Dendritic cell treated with granulocyte-macrophage colony-stimulating factor and Interleukin-4, amounts not matched to agents 40 ng/mL and 50 ng/mL, for 4 days (primary cell): Measurements from ENCODE around the gene ARPC5L.
"Not testable (repeated sequence)": the region's sequence is repeated elsewhere in the genome, so short reads cannot be mapped to it uniquely, and the experiment has no call there.

Source experiments
- H3K27ac Mint-ChIP-seq: one replicate; pipeline ENCODE4 v1.8.0; 2022; ENCODE audit warnings: mild to moderate bottlenecking, mixed read lengths
- H3K27me3 Mint-ChIP-seq: one replicate; pipeline ENCODE4 v1.8.0; 2022; ENCODE audit warnings: mild to moderate bottlenecking, mixed read lengths
- H3K36me3 Mint-ChIP-seq: one replicate; pipeline ENCODE4 v1.8.0; 2022; ENCODE audit warnings: low read depth, mixed read lengths
- H3K4me1 Mint-ChIP-seq: one replicate; pipeline ENCODE4 v1.8.0; 2022; ENCODE audit warnings: low read depth, mixed read lengths
- H3K4me3 Mint-ChIP-seq: one replicate; pipeline ENCODE4 v1.8.0; 2022; ENCODE audit warnings: mild to moderate bottlenecking, moderate library complexity, mixed read lengths
- H3K9me3 Mint-ChIP-seq: one replicate; pipeline ENCODE4 v1.8.0; 2022; ENCODE audit warnings: mixed read lengths
- intact Hi-C: fragments of 100-400 bp; cut with micrococcal nuclease; formaldehyde crosslinking; loops from one replicate; pipeline ENCODE4 v1.15.0; 2022

Gene ARPC5L

DNA sequence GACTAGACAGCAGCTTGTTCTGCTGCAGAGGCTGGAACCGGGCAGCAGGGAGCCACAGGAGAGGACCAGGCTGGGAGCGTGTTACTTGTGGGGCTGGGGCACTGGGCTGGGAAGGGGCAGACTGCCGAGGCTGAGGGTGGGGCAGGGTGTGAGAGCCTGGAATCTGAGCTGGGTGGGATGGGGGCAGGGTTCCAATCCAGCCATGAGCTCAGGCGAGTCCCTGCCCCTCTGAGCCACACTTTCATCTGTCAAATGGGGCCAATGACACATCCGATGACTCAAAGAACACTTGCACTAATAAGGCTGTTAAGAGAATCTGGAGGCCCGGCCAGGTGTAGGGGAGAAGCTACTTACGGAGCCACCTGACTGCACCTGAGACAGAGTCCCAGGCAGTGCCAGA, 27.3 kb upstream of the ARPC5L start:
- H3K4me3 Mint-ChIP-seq, result no peak overlapping the region
- H3K36me3 Mint-ChIP-seq, result no peaks in the 10 kb centered on the region
- no peaks in the 10 kb centered on the region for H3K9me3 Mint-ChIP-seq
- H3K27ac Mint-ChIP-seq, result no peak overlapping the region
- intact Hi-C loops, result no loop called here
- peaks cover 31% of the 10 kb centered on the region for H3K27me3 Mint-ChIP-seq
- H3K4me1 Mint-ChIP-seq, result peaks cover 10% of the 10 kb centered on the region

- Mint-ChIP-seq H3K36me3 (no peaks in the 10 kb centered on the region), H3K9me3 (no peaks in the 10 kb centered on the region), H3K4me1 (peaks cover 11% of the 10 kb centered on the region), H3K4me3 (no peak overlapping the region), H3K27ac (no peak overlapping the region), H3K27me3 (peaks cover 33% of the 10 kb centered on the region)
- intact Hi-C loops, result no loop called here
Observed at GRCh38 chr9:124835026-124835557, 26.8 kb upstream of the ARPC5L start.

DNA sequence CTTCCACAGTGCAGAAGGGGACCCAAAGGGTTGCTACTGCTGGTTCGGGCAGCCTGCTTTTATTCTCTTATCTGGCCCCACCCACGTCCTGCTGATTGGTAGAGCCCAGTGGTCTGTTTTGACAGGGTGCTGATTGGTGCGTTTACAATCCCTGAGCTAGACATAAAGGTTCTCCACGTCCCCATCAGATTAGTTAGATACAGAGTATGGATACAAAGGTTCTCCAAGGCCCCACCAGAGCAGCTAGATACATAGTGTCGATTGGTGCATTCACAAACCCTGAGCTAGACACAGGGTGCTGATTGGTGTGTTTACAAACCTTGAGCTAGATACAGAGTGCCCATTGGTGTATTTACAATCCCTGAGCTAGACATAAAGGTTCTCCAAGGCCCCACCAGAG, 23.8 kb upstream of the ARPC5L start:
- peaks cover 37% of the 10 kb centered on the region for H3K27me3 Mint-ChIP-seq
- H3K36me3 Mint-ChIP-seq, H3K27ac Mint-ChIP-seq, H3K4me1 Mint-ChIP-seq, H3K4me3 Mint-ChIP-seq, H3K9me3 Mint-ChIP-seq, intact Hi-C loops: not testable (repeated sequence)

DNA sequence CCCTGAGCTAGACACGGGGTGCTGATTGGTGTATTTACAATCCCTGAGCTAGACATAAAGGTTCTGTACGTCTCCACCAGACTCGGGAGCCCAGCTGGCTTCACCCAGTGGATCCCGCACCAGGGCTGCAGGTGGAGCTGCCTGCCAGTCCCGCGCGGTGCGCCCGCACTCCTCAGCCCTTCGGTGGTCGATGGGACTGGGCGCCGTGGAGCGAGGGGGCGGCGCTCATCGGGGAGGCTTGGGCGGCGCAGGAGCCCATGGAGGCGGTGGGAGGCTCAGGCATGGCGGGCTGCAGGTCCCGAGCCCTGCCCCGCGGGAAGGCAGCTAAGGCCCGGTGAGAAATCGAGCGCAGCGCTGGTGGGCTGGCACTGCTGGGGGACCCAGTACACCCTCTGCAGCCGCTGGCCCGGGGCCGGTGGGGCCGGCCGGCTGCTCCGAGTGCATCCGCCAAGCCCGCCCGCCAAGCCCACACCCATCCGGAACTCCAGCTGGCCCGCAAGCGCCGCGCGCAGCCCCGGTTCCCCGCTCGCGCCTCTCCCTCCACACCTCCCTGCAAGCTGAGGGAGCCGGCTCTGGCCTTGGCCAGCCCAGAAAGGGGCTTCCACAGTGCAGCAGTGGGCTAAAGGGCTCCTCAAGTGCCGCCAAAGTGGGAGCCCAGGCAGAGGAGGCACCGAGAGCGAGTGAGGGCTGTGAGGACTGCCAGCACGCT, 23.2 kb upstream of the ARPC5L start:
- H3K36me3 Mint-ChIP-seq, H3K4me1 Mint-ChIP-seq, H3K27ac Mint-ChIP-seq, intact Hi-C loops, H3K9me3 Mint-ChIP-seq: not testable (repeated sequence)
- Mint-ChIP-seq H3K27me3 (peaks cover 37% of the 10 kb centered on the region), H3K4me3 (peak overlapping the region; percentile 52)

- Mint-ChIP-seq H3K36me3 (no peaks in the 10 kb centered on the region), H3K4me1 (peaks cover 6% of the 10 kb centered on the region), H3K4me3 (no peak overlapping the region), H3K27me3 (peaks cover 34% of the 10 kb centered on the region), H3K9me3 (no peaks in the 10 kb centered on the region), H3K27ac (no peak overlapping the region)
- intact Hi-C loops, result no loop called here
Observed at GRCh38 chr9:124839612-124840299, 22.2 kb upstream of the ARPC5L start.

GRCh38 chr9:124840300-124840833, 21.6 kb upstream of the ARPC5L start:
- Mint-ChIP-seq H3K4me3 (no peak overlapping the region), H3K36me3 (no peaks in the 10 kb centered on the region), H3K9me3 (no peaks in the 10 kb centered on the region), H3K27ac (peak overlapping the region; percentile 13), H3K27me3 (peaks cover 35% of the 10 kb centered on the region), H3K4me1 (peaks cover 6% of the 10 kb centered on the region)
- intact Hi-C loops, result no loop called here

GRCh38 chr9:124841075-124841821, 20.7 kb upstream of the ARPC5L start:
- Mint-ChIP-seq H3K4me1 (peaks cover 6% of the 10 kb centered on the region), H3K36me3 (no peaks in the 10 kb centered on the region), H3K4me3 (no peak overlapping the region), H3K9me3 (no peaks in the 10 kb centered on the region), H3K27me3 (peaks cover 35% of the 10 kb centered on the region), H3K27ac (peak overlapping the region; percentile 13)
- intact Hi-C loops, result no loop called here

- H3K27me3 Mint-ChIP-seq, result peaks cover 17% of the 10 kb centered on the region
- intact Hi-C loops, result no loop called here
- no peaks in the 10 kb centered on the region for H3K36me3 Mint-ChIP-seq
- peaks cover 6% of the 10 kb centered on the region for H3K4me1 Mint-ChIP-seq
- H3K4me3 Mint-ChIP-seq, result no peak overlapping the region
- no peak overlapping the region for H3K27ac Mint-ChIP-seq
- no peaks in the 10 kb centered on the region for H3K9me3 Mint-ChIP-seq
Observed at GRCh38 chr9:124843456-124844034, 18.4 kb upstream of the ARPC5L start.

GRCh38 chr9:124844291-124844690, 17.6 kb upstream of the ARPC5L start:
- Mint-ChIP-seq H3K36me3 (no peaks in the 10 kb centered on the region), H3K27ac (no peak overlapping the region), H3K4me3 (no peak overlapping the region), H3K9me3 (no peaks in the 10 kb centered on the region), H3K27me3 (peaks cover 14% of the 10 kb centered on the region), H3K4me1 (peaks cover 4% of the 10 kb centered on the region)
- intact Hi-C loops, result no loop called here

DNA sequence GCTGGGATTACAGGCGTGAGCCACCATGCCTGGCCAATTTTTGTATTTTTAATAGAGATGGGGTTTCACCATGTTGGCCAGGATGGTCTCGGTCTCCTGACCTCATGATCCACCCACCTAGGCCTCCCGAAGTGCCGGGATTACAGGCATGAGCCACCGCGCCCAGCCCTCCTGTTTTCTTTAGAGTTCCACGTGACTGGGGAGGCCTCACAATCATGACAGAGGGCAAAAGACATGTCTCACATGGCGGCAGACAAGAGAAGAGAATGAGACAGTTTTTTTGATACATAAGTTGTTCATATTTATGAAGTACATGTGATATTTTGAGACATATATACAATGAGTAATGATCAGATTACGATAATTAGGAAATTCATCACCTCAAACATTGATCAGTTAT, 15.5 kb upstream of the ARPC5L start:
- H3K4me1 Mint-ChIP-seq, H3K27ac Mint-ChIP-seq, H3K9me3 Mint-ChIP-seq, intact Hi-C loops, H3K4me3 Mint-ChIP-seq, H3K36me3 Mint-ChIP-seq: not testable (repeated sequence)
- H3K27me3 Mint-ChIP-seq, result peaks cover 17% of the 10 kb centered on the region

DNA sequence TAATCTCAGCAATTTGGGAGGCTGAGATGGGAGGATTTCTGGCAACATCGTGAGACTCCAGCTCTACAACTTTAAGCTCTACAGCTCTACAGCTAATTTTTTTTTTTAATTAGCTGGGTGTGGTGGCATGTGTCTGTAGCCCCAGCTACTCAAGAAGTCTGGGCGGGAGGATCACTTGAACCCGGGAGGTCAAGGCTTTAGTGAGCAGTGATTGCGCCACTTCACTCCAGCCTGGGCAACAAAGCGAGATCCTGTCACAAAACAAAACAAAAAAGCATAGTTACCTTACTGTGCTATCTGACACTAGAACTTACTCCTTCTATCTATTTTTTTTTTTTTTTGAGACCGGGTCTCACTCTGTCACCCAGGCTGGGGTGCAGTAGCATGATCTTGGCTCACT, 15.0 kb upstream of the ARPC5L start:
- no peak overlapping the region for H3K4me3 Mint-ChIP-seq
- no peaks in the 10 kb centered on the region for H3K9me3 Mint-ChIP-seq
- H3K27me3 Mint-ChIP-seq, result peaks cover 20% of the 10 kb centered on the region
- H3K4me1 Mint-ChIP-seq, result no peaks in the 10 kb centered on the region
- intact Hi-C loops, result no loop called here
- no peaks in the 10 kb centered on the region for H3K36me3 Mint-ChIP-seq
- no peak overlapping the region for H3K27ac Mint-ChIP-seq

- Mint-ChIP-seq H3K27ac (no peak overlapping the region), H3K27me3 (peaks cover 31% of the 10 kb centered on the region), H3K4me1 (peaks cover 6% of the 10 kb centered on the region), H3K4me3 (no peak overlapping the region), H3K9me3 (no peaks in the 10 kb centered on the region), H3K36me3 (no peaks in the 10 kb centered on the region)
- intact Hi-C loops, result loop anchor here (5.0 to 10.0 kb wide), 2 partner anchors 235 to 522 kb away; no protein-coding TSS in a partner anchor
Observed at GRCh38 chr9:124849801-124850200, 12.1 kb upstream of the ARPC5L start.

- intact Hi-C loops, result loop anchor here (5.0 to 10.0 kb wide), 2 partner anchors 237 to 520 kb away; no protein-coding TSS in a partner anchor
- H3K4me3 Mint-ChIP-seq, result peak overlapping the region; percentile 78
- no peak overlapping the region for H3K27ac Mint-ChIP-seq
- H3K4me1 Mint-ChIP-seq, result peaks cover 6% of the 10 kb centered on the region
- peaks cover 12% of the 10 kb centered on the region for H3K36me3 Mint-ChIP-seq
- peaks cover 30% of the 10 kb centered on the region for H3K27me3 Mint-ChIP-seq
- H3K9me3 Mint-ChIP-seq, result no peaks in the 10 kb centered on the region
Observed at GRCh38 chr9:124852121-124852828, 9.7 kb upstream of the ARPC5L start.
